PC-3 (cell line): Measurements from ENCODE around the gene GPX3. TPM values are rescaled to one million over a fixed set of nuclear protein-coding genes. Genes with fewer than 3 reads are reported as not detected.

Source experiments
- ATAC-seq: fragments of 200-7000 bp; cut with Tn5 transposase; 2 replicates; pipeline ENCODE4 v1.9.1; 2020; ENCODE audit warnings: mild to moderate bottlenecking, moderate library complexity
- BruUV-seq: library from RNA; stranded (reverse); fragments of 400-500 nt; replicated peaks from 2 replicates; lab custom pipeline; 2021; lab: Mats Ljungman, UMichigan
- CTCF ChIA-PET: fragments of 300-600 bp; sonication (Branson Sonifier 250); formaldehyde crosslinking; loops from one replicate; lab custom pipeline; 2022; ENCODE audit warnings: antibody characterized with exemption; lab: Charles Lee
- POLR2A ChIA-PET: fragments of 300-600 bp; sonication (Branson Sonifier 250); formaldehyde crosslinking; loops from one replicate; lab custom pipeline; 2022; ENCODE audit warnings: antibody characterized with exemption; ENCODE audit not compliant: unreplicated experiment; lab: Charles Lee
- DNase-seq: peaks from one replicate; pipeline ENCODE4 v3.0.0-alpha.2; 2015
- H2AFZ ChIP-seq: fragments of 300-600 bp; sonication (generic); 2 replicates; pipeline ENCODE4 v1.6.0; 2016; ENCODE audit warnings: antibody characterized with exemption, low read length
- H3F3A ChIP-seq: fragments of 300-600 bp; sonication (generic); one replicate; pipeline ENCODE4 v1.6.0; 2017; ENCODE audit warnings: antibody characterized with exemption, low read length, control low read depth, mild to moderate bottlenecking; ENCODE audit not compliant: unreplicated experiment
- H3K27ac ChIP-seq: fragments of 300-600 bp; sonication (generic); 2 replicates; pipeline ENCODE4 v1.5.1; 2016; ENCODE audit warnings: mild to moderate bottlenecking, low read length
- H3K27me3 ChIP-seq: fragments of 300-600 bp; sonication (generic); 2 replicates; pipeline ENCODE4 v1.6.1; 2016; ENCODE audit warnings: low read length, mixed read lengths
- H3K36me3 ChIP-seq: fragments of 300-600 bp; sonication (generic); 2 replicates; pipeline ENCODE4 v1.6.1; 2016; ENCODE audit warnings: low read depth, mixed run types, low read length, mixed read lengths
- H3K4me1 ChIP-seq: fragments of 300-600 bp; sonication (generic); 2 replicates; pipeline ENCODE4 v1.5.1; 2016; ENCODE audit warnings: low read length; ENCODE audit not compliant: insufficient read depth
- H3K4me2 ChIP-seq: fragments of 300-600 bp; sonication (generic); 2 replicates; pipeline ENCODE4 v1.6.0; 2016; ENCODE audit warnings: low read length
- H3K4me3 ChIP-seq: fragments of 300-600 bp; sonication (generic); 2 replicates; pipeline ENCODE4 v1.5.1; 2016; ENCODE audit warnings: mild to moderate bottlenecking, low read length, mixed read lengths
- H3K79me2 ChIP-seq: fragments of 300-600 bp; sonication (generic); 2 replicates; pipeline ENCODE4 v1.6.1; 2017; ENCODE audit warnings: low read length, mixed read lengths
- H3K9ac ChIP-seq: fragments of 300-600 bp; sonication (generic); 2 replicates; pipeline ENCODE4 v1.6.0; 2016; ENCODE audit warnings: mild to moderate bottlenecking, low read length
- H3K9me2 ChIP-seq: fragments of 300-600 bp; sonication (generic); replicated peaks from 2 replicates; pipeline ENCODE4 v1.6.1; 2016; ENCODE audit warnings: mixed run types, low read length, mixed read lengths
- H3K9me3 ChIP-seq: fragments of 300-600 bp; sonication (generic); 2 replicates; pipeline ENCODE4 v1.6.1; 2016; ENCODE audit warnings: low read length, mixed read lengths
- H4K20me1 ChIP-seq: fragments of 300-600 bp; sonication (generic); 2 replicates; pipeline ENCODE4 v1.6.1; 2016; ENCODE audit warnings: low read length, mixed read lengths
- CTCF ChIP-seq: fragments of 300-600 bp; sonication (generic); conservative IDR thresholded peaks from 2 replicates; pipeline ENCODE4 v1.5.1; 2017; ENCODE audit warnings: antibody characterized with exemption, low read depth, mild to moderate bottlenecking, low read length
- EZH2 ChIP-seq: fragments of 300-600 bp; sonication (generic); IDR thresholded peaks from one replicate; pipeline ENCODE4 v1.6.1; 2017; ENCODE audit warnings: antibody characterized with exemption, mild to moderate bottlenecking, low read length; ENCODE audit not compliant: unreplicated experiment
- EZH2phosphoT487 ChIP-seq: fragments of 300-600 bp; sonication (generic); IDR thresholded peaks from 2 replicates; pipeline ENCODE4 v1.6.1; 2018; ENCODE audit warnings: mild to moderate bottlenecking, antibody characterized with exemption, low read length, borderline replicate concordance
- intact Hi-C: fragments of 100-400 bp; cut with micrococcal nuclease; formaldehyde crosslinking; loops from 2 replicates; pipeline ENCODE4 v1.9.0; 2023
- total RNA-seq: library from RNA; depleted of rRNA; stranded (reverse); fragments of >200 nt; gene quantifications from 2 replicates; pipeline ENCODE4 v1.2.3, GENCODE V29; 2014

The GPX3 gene
- total RNA-seq, 1 experiment from 2014 or later, result not detected

DNA sequence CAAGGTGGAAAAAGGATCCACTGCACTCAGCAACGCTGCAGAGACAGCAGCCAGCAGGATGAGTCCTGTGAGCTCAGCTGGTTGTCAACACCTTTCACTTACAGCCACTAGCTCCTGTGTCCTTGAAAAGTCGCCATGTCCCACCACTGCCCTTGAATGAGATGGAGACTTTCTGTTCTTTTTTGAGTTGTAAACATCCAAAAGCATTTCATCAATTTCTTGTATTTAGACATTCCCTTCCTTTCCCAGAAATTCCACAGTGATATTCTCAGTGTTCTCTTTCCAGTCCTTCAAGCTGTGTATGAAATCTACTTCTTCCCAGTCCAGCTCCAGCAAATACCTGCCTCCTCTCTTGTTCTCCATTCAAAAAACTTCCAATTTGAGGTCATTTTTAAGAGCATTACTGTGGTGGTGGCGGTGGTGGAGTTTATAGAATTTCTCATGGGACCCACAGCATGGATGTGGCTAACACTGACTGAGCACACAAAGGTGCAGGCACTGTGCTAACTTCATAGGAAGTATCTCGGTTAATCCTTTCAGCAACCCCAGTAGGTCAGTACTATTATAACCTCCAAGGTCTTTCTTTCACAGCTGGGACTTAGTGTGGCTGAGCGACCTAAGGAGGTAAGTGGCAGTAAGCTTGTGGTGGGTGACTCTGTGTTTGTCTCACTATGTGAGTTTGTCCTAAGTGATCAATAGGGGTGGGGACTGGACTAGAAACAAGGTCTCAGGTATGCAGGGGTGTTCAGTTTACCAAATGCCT is 15.0 kb upstream of the GPX3 start:
- CTCF ChIA-PET, result interaction anchor here (0.6 kb wide), 1 partner anchor 376 kb away, joined by 3 read pairs; no protein-coding TSS in a partner anchor

GRCh38 chr5:151005950-151006576 is 14.3 kb upstream of the GPX3 start:
- H3K27ac ChIP-seq, result no peak overlapping the region
- H3K4me2 ChIP-seq, result no peak overlapping the region
- H3K79me2 ChIP-seq, result no peaks in the 10 kb centered on the region
- H3K9ac ChIP-seq, result no peak overlapping the region
- no peaks in the 10 kb centered on the region for H4K20me1 ChIP-seq
- DNase-seq (no peak), ATAC-seq (0 out of 2 replicates have a peak, but pooled peaks have one; percentile 9)
- no peak for TF ChIP-seq EZH2
- TF ChIP-seq EZH2phosphoT487, result no peak
- TF ChIP-seq CTCF, result no peak
- no peaks in the 10 kb centered on the region for H3K27me3 ChIP-seq
- no peaks in the 10 kb centered on the region for H3K36me3 ChIP-seq
- BruUV-seq, result no TSS peak
- H3F3A ChIP-seq, result no peaks in the 10 kb centered on the region
- no peaks in the 10 kb centered on the region for H3K4me1 ChIP-seq
- CTCF ChIA-PET, result no interaction called here
- H3K9me3 ChIP-seq, result no peaks in the 10 kb centered on the region
- intact Hi-C loops, result no loop called here
- no peak overlapping the region for H2AFZ ChIP-seq
- H3K4me3 ChIP-seq, result no peak overlapping the region
- POLR2A ChIA-PET, result no interaction called here
- no peaks in the 10 kb centered on the region for H3K9me2 ChIP-seq

More for the DNA sequence above, 15.0 kb upstream of the GPX3 start:
- Histone ChIP-seq H3K4me3 (no peak overlapping the region), H4K20me1 (no peaks in the 10 kb centered on the region), H3K36me3 (no peaks in the 10 kb centered on the region), H3K4me2 (no peak overlapping the region), H3K4me1 (no peaks in the 10 kb centered on the region), H3F3A (no peaks in the 10 kb centered on the region), H3K9me2 (no peaks in the 10 kb centered on the region), H2AFZ (no peak overlapping the region), H3K27ac (no peak overlapping the region), H3K9me3 (no peaks in the 10 kb centered on the region), H3K79me2 (no peaks in the 10 kb centered on the region), H3K9ac (no peak overlapping the region), H3K27me3 (no peaks in the 10 kb centered on the region)
- DNase-seq, result no peak
- POLR2A ChIA-PET, result interaction anchor here (0.6 kb wide), 1 partner anchor 162 kb away, joined by 5 read pairs; no protein-coding TSS in a partner anchor
- BruUV-seq, result no TSS peak
- ATAC-seq, result peak; percentile 29; the same call in 1 of the 2 replicates
- TF ChIP-seq EZH2 (no peak), EZH2phosphoT487 (no peak), CTCF (no peak)
- intact Hi-C loops, result no loop called here
